ENCODE measurements around the gene DDX10. TPM values are rescaled to one million over a fixed set of nuclear protein-coding genes. Genes with fewer than 3 reads are reported as not detected.

DDX10 gene
- polyA plus RNA-seq, 1 donor from 2014 or later: 15.9 TPM

- Histone ChIP-seq H3K27me3 (ENCODE audit: insufficient read depth, low read depth, low read length) (no peaks in the 10 kb centered on the region), H3K79me2 (replicated peaks; ENCODE audit: insufficient read depth, low read length) (no peaks in the 10 kb centered on the region), H4K20me1 (ENCODE audit: insufficient read depth) (no peaks in the 10 kb centered on the region)
Observed at GRCh38 chr11:108881131-108881530, 216.3 kb downstream of the DDX10 start.

GRCh38 chr11:108882211-108882831, 217.5 kb downstream of the DDX10 start:
- no peaks in the 10 kb centered on the region for H3K9me3 ChIP-seq (ENCODE audit: low read length)
- H3K27ac ChIP-seq (ENCODE audit: low read length): no peak overlapping the region
- no peak overlapping the region for H3K9ac ChIP-seq (ENCODE audit: low read length)
- H3K79me2 ChIP-seq (replicated peaks; ENCODE audit: insufficient read depth, low read length): no peaks in the 10 kb centered on the region
- no peaks in the 10 kb centered on the region for H3K9me2 ChIP-seq (ENCODE audit: insufficient read depth, low read length)
- H3K36me3 ChIP-seq (ENCODE audit: insufficient read depth, low read length): no peaks in the 10 kb centered on the region
- H3K4me3 ChIP-seq (ENCODE audit: low read length): no peak overlapping the region
- H3K4me2 ChIP-seq (ENCODE audit: low read length): no peak overlapping the region
- H3F3A ChIP-seq (ENCODE audit: insufficient read depth, low read length, poor library complexity, severe bottlenecking): peaks cover 2% of the 10 kb centered on the region
- H2AFZ ChIP-seq (ENCODE audit: low read depth, low read length): no peak overlapping the region
- no peaks in the 10 kb centered on the region for H3K27me3 ChIP-seq (ENCODE audit: insufficient read depth, low read depth, low read length)
- no peaks in the 10 kb centered on the region for H4K20me1 ChIP-seq (ENCODE audit: insufficient read depth)
- TF ChIP-seq TAF1 (IDR thresholded peaks at IDR 0.05; ENCODE audit: low read depth): no peak
- no peak for TF ChIP-seq EZH2 (IDR thresholded peaks at IDR 0.05; ENCODE audit: borderline replicate concordance, insufficient read depth, low read length, poor library complexity, severe bottlenecking)
- TF ChIP-seq SMC3 (conservative IDR thresholded peaks at IDR 0.05; ENCODE audit: poor library complexity): no peak
- TF ChIP-seq REST (IDR thresholded peaks at IDR 0.05; ENCODE audit: borderline replicate concordance): no peak
- no peak for TF ChIP-seq EP300 (conservative IDR thresholded peaks at IDR 0.05; ENCODE audit: poor library complexity, severe bottlenecking)
- TF ChIP-seq RAD21 (conservative IDR thresholded peaks at IDR 0.05): no peak
- TF ChIP-seq MXI1 (conservative IDR thresholded peaks at IDR 0.05; ENCODE audit: poor library complexity, severe bottlenecking): no peak
- TF ChIP-seq POLR2AphosphoS5 (IDR thresholded peaks at IDR 0.05): no peak

More at GRCh38 chr11:108881131-108881530, 216.3 kb downstream of the DDX10 start:
- no peak for TF ChIP-seq SMC3 (conservative IDR thresholded peaks at IDR 0.05; ENCODE audit: poor library complexity)
- no peak for TF ChIP-seq REST (IDR thresholded peaks at IDR 0.05; ENCODE audit: borderline replicate concordance)
- TF ChIP-seq MXI1 (conservative IDR thresholded peaks at IDR 0.05; ENCODE audit: poor library complexity, severe bottlenecking): no peak
- no peak for TF ChIP-seq EZH2 (IDR thresholded peaks at IDR 0.05; ENCODE audit: borderline replicate concordance, insufficient read depth, low read length, poor library complexity, severe bottlenecking)
- TF ChIP-seq TAF1 (IDR thresholded peaks at IDR 0.05; ENCODE audit: low read depth): no peak
- no peak for TF ChIP-seq CTCF (IDR thresholded peaks at IDR 0.05; ENCODE audit: poor library complexity, severe bottlenecking)
- no peak for TF ChIP-seq POLR2AphosphoS5 (IDR thresholded peaks at IDR 0.05)
- no peak for TF ChIP-seq RAD21 (conservative IDR thresholded peaks at IDR 0.05)
- TF ChIP-seq EP300 (conservative IDR thresholded peaks at IDR 0.05; ENCODE audit: poor library complexity, severe bottlenecking): no peak
- Histone ChIP-seq H3K4me3 (ENCODE audit: low read length) (no peak overlapping the region), H2AFZ (ENCODE audit: low read depth, low read length) (no peak overlapping the region), H3F3A (ENCODE audit: insufficient read depth, low read length, poor library complexity, severe bottlenecking) (peaks cover 2% of the 10 kb centered on the region), H3K4me2 (ENCODE audit: low read length) (no peak overlapping the region), H3K9ac (ENCODE audit: low read length) (no peak overlapping the region), H3K9me2 (ENCODE audit: insufficient read depth, low read length) (no peaks in the 10 kb centered on the region), H3K36me3 (ENCODE audit: insufficient read depth, low read length) (no peaks in the 10 kb centered on the region), H3K27ac (ENCODE audit: low read length) (no peak overlapping the region), H3K9me3 (ENCODE audit: low read length) (no peaks in the 10 kb centered on the region)
